Activated CD4-positive, CD25-positive, alpha-beta regulatory T cell treated with anti-CD3 and anti-CD28 coated beads, Interleukin-2, amount 50 U/mL, for 72 hours (primary cell): Measurements from ENCODE around the gene SMAD3.
"Not testable (repeated sequence)": the region's sequence is repeated elsewhere in the genome, so short reads cannot be mapped to it uniquely, and the experiment has no call there.

Source experiments
- DNase-seq: peaks from one replicate; pipeline ENCODE4 v3.0.0; 2021

Gene SMAD3

DNA sequence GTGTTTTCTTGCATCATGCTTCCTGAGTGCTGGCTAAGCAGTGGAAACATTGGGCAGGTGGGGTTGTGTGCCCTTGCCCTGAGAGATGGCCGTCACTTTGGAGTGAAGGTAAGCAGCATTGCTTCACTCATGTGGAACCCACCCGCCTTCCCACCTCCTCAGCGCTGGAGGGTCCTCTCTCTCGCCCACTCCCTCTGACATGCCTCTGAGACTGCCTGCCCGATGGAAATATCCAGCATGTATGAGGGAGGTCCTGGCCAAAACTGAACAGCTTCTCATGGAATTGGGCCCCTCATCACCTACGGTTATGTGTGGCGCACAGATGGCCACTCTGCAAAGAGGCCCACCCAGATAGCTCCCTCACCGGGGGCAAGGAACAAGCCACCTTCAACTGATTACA, 48.6 kb downstream of the SMAD3 start:
- DNase-seq = no peak

DNA sequence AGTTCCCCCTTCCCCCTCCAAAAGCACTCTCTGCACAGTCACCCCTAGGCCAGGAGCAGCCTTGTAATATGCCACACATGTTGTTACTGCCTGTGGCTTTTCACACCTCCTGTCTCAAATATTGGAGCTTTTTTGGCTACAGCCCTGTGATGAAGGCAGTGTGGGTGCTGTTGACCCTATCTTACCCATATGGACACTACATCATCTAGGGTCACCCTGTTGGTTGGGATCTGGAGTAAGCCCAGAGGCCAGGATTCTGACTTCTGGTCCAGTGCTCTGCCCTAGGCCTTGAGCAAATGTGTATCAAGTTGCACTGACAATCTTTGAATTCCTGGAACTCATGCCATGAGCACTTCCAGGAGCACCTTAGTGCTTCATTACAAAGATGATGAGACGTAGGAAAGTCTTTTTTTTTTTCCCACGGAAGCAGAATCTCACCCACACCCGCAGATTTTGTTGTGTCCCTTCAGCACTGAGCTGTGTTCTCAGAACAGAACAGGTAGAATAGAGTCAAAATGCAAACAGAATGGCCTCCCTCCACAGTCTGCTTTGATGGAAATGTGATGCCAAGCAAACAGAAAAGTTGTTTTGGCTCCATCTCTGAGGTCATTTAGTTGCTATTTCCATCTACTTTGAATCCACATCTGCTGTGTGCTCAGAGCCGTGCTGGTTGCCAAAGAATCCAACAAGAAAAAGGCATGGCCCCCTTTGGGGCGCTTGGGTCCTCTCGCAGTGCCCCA, 49.6 kb downstream of the SMAD3 start:
- no peak for DNase-seq

DNA sequence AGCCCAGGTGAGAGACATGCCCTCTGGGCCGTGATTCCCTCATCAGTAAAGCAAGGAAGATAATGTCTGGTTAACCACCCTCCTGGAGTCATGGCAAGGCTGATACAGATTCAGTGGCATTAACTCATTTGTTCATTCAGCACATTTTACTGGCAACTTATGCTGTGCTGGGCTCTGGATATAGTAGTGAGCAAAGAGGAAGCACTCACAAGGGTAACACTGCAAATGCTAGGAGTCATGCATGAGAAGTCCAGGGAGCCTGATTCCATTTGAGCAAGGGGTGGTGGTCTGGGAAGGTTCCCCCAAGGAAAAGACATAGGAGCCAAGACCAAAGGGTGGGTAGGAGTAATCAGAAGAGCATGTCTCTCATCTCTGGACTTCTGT, 50.2 kb downstream of the SMAD3 start:
- no peak for DNase-seq

DNA sequence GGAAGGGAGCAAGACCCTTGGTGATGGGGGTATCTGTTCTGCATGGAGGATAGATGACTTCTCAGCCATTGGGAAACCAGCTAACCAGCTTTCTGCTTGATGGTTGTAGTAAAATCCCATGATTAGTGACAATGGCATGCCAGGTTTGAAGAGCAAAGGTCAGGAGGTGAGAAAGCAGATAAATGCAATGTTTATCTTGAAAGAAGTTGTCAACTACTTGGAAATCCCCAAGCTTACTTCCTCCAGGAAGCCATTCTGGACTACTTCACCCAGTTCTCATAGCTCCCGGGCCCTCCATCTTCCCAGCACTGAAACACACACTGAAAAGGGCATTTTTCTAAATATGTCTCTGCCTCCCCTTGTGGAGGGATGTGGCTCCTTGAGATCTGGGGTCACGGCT, 51.3 kb downstream of the SMAD3 start:
- no peak for DNase-seq

DNA sequence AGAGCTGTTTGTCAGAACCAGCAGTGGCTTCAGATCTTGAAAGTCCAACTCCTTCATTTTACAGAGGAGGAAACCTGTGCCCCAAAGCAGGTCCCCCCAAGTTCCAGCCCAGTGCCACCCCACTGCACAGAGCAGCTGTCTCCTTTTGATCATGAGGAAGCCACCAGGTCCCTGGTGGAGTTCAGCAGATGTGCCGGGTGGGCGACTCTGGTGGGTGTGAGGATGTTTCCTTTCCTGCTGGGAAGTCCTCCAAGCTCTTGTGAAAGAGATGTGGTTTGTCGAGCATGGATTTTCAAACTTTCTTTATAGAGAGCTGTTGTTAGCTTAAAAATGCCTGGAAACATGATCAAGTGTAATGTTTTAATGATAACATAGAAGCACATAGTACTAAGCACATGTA, 52.0 kb downstream of the SMAD3 start:
- no peak for DNase-seq

DNA sequence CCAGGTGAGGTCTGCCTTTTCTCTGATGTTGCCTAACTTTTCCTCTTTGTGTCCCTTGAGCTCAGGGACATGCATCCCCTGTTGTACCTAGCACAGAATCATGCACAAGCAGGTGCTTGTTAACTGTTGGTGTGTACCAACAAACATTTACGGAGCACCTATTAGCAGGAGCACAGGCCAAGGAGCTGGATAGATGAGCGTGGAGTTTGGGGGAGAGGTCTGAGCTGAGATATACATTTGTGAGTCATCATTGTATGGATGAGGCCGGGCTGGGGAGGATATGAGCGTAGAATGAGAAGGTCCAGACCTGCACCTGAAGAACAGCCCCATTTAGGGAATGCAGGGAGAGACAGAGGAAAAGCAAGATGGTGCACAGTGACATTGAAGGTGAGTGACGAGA, 53.4 kb downstream of the SMAD3 start:
- DNase-seq = no peak

DNA sequence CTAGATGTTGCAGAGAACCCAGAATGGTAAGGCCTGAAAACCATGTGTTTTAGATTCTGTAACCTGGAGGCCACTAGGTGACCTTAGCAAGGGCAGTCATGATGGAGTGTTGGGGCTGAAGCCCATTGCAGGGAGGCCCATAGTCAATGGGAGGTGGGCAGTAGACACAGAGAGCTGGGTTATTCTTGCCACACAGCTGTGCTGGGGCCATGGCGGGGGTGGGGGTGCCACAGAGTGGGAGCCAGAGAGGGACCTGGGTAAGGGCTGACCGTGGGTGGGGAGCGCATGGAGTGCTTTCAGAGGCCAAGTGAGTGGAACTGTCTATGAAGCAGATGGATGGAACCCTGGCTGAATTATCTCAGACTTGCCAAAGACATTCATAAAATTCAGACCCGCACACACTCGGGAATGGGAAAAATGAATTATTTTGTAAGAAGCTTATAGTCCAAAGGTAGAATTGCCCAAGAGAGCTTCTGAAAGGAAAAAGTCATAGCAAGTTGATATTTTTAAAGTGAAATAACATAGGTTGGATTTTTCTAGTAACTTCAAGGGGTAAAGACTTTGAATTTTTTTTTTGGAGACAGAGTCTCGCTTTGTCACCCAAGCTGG, 53.9 kb downstream of the SMAD3 start:
- DNase-seq = no peak

DNA sequence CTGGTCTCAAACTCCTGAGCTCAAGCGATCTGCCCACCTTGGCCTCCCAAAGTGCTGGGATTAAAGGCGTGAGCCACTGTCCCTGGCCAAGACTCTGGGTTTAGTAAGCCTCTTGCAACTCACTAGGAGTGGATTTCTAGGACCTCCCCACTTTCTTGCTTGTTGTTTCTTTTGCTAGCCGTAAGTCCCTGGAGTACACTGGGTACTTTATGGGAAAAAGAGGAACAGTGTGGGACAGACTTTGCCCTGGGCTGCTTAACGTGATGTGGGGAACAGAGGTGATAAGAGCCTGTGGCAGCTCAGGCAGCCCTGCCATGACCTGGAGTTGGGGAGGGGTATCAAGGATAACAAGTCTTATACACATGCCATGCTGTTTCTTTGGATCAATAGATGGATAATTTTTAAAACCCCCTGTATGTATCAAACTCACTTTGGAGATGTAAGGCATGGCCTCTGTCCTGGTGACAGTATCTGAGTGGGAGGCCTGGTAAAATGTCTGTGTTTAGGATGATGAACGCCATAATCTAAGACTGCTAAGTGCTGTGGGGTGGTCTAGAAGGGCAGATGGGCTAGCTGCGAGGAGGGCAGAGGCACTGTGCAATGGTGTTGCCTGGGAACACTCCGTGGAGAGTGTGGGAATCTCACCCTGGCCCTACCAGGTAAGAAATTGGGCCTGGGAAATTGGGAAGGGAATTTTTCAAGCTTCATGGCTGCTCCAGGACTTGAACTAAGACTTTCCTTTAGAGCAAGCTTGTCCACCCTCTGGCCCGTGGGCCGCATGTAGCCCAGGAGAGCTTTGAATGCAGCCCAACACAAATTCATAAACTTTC, 54.8 kb downstream of the SMAD3 start:
- DNase-seq = no peak

DNA sequence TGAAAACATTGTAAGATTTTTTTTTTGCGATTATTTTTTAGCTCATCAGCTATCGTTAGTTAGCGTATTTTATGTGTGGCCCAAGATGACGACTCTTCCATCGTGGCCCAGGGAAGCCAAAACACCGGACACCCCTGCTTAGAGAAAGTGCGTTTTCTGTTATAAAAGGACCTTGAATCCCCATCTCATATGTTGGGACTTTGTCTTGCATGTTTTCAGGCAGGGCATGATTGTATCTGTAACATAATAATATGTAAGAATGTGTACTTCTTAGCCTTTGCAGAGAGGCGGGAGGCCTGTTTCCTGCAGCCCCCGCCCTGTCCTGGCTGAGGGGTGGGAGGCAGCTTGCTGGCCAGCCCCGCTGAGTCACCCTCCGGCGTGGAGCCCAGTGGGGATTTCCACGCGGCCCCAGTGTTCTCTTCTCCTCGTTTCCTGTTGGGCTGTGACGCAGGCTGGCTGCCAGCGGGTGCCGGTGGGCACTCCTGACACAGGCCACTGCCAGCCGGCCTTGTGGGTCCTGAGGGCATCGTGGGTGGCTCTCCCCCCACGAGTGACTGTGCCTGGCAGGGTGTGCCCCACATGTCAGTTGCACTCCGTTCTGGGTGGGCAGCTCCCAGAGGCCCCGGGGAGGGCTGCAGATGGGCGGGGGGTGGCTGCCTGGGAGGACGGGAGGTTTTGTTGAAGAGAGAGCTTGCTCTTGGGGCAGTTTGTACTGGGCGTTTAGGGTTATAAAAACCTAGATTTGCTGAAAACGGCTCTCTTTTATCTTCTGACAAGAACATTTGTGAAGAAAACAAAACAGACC, 55.6 kb downstream of the SMAD3 start:
- peak; percentile 85 for DNase-seq

DNA sequence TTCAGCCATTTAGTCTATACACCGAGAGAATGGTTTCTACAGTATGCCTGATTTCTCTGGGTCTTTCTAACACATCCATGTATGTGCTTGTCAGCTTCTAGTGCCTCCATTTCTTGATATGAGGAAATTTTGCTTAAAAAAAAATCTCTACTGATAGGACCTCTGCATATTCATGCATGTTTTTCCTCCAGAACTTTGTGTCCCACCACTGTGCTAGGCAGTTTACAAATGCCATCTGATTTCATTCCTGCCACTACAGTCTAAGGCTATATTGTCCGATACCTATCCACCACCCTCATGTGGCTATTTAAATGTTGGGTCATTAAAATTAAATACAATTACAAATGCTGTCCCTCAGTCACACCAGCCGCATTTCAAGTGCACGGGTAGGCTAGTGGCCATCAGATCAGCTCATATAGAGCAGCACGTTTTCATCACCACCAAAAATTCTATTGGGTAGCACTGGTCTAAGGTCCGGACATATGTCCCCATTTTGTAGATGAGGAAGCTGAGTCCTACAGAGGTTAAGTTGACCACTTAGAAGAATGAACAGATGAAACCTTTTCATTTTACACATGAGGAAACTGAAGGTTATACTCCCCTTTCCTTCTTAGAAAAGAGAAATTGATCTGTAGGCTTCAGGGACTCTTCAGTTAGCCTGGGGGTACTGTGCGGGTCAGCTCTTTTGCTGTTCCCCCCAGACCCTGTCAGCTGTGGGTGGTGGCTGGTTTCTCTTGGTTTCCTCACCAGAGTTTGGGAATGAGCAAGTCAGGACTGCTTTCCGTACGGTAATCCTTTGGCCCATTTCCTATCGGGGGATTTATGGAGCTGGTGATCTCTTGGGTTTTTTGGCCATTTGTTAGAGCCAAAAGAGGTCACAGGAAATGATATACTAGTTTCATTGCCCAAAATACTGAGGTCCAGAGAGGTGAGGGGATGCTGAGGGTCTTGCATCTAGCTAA, 56.5 kb downstream of the SMAD3 start:
- DNase-seq = no peak

DNA sequence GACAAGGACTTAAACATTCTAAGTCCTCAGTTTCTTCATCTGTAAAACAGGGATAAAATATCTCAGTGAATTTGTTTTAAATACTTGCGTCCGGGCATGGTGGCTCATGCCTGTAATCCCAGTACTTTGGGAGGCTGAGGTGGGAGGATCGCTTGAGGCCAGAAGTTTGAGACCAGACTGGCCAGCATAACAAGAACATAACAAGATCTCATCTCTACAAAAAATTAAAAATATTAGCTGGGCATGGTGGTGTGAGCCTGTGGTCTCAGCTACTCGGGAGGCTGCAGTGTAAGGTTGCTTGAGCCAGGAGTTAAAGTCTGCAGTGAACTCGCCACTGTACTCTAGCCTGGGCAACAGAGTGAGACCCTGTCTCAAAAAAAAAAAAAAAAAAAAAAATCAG, 57.4 kb downstream of the SMAD3 start:
- not testable (repeated sequence) for DNase-seq

DNA sequence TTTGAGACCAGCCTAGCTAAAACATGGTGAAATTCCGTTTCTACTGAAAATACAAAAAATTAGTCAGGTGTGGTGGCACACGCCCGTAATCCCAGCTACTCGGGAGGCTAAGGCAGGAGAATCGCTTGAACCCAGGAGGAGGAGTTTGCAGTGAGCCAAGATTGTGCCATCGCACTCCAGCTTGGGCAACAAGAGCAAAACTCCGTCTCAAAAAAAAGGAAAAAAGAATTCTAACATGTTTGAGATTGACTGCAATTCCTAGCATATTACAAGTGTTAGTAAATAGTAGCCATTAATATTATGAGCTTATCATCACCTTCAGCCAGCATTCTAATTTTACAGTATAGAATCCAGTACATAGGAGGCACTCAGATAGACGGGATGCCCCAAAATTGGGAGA, 57.9 kb downstream of the SMAD3 start:
- not testable (repeated sequence) for DNase-seq

DNA sequence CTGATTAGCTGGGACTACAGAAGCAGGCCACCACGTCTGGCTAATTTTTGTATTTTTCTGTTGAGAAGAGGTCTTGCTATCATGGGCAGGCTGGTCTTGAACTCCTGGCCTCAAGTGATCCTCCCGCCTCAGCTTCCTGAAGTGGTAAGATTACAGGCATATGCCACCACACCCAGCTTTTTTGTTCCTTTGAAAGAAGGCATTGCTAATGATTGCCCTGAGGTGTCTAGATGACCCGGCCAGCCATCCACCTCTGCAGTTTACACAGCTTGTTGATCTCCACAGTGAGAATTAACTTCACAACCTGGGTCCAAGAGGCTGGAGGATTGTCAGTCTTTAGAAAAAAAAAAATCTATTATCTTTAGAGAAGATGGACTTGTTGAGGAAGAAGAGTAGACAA, 58.7 kb downstream of the SMAD3 start:
- DNase-seq = no peak

DNA sequence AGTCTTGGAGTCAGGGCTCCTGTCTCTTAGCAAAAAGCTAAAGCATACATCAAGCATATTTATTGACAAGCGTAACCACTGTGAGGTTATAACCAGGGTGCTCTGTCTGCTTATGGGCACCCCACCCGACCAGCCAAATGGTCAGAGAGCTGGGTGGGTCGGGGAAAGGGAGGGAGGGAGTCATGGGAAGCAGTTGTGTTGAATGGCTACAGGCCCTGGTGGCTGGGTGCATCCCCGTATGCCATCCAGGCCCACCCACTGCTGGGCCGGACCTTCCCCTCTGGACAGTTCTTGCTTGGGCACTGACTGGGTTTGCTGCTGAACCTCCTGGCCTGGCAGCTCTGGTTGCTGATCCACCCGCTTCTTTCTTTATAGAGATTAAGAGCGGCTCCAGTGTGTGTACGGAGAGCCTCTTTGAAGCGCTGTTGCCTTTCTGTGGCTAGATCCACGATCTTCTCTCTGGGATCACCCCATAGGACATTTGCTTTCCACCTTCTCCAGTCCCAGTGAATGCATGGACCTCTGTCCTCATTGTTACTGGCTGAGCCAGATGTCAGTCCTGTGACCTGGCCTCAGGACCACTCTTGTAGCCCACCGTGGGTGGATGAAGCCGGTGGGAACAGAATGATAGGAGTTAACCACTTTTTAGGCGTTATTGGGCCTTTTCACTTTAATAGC, 59.6 kb downstream of the SMAD3 start:
- no peak for DNase-seq

DNA sequence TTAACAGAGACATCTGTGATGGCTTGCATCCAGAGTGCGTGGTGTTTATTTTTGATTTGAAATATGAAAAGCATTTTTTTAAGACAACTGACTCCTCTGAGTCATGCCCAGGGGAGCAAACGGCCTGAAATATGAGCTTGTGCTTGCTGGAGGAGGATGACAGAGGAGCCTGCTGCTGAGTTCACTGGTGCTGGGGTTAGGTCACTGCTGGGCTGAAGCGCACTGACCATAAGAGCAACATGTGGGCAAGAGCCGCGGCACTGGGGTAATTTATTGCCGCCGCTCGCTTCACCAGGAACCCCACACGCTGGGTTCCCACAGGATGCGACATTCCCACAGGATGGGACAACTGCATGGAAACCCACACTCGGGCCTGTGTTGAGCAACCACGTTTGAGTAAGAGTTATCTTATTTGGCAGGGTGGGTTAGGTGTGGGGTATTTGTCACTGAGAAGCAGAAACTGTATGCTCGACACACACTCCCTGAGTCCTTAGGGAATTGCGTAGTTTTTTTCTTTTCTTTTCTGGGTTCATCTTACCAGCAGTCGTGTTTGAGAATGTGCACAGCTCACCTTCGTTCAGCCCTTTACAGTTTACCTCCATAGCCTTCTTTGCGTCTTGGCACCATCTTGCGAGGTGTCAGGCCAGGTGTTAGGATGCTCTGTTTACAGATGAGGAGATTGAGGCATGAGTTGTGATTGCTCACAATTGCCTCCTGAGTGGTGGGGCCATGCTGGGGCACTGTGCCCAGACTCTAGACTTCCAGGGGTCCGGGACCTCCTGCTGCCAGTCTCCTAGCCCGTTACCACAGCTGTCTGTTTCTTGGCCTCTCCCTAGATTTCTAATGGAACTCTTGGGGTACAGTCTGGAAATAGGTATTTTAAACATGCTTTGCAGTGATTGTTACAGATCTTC, 60.4 kb downstream of the SMAD3 start:
- DNase-seq = peak; percentile 21

DNA sequence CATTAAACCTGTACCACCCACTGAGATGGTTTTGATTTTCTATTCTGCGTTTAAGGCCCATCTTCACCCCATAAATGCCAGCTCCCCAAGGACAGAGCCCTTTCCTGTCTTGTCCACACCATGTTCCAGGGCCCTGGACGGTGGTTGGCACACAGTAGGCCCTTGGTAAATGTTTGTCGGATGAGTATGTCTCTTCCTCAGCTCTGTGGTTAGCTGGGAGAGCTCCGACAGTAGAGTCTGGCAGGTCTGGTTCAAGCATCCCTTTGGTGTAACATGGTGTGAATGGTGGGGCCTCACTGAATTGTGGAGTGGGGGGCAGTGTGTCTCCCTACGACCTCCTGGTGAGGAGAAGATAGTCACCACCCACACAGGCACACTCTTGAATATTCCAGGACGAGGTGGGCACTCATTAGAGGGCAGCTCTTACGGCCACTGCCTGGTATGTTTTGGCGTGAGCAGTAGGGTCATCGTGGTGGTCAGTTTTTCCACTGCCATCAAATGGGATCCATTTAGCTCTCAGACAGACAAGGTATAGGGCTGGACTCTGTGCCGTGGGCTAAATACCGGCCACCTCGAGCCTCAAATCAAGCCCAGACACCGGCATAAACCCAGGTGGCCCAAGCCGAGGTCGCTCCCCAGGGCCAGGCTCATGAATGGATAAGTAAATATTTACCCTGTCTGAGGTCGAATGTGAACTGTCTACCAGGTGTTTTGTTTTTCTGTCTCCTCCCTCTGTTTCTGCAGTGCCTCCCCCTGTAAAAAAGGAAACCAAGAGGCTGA, 61.3 kb downstream of the SMAD3 start:
- peak; percentile 13 for DNase-seq

DNA sequence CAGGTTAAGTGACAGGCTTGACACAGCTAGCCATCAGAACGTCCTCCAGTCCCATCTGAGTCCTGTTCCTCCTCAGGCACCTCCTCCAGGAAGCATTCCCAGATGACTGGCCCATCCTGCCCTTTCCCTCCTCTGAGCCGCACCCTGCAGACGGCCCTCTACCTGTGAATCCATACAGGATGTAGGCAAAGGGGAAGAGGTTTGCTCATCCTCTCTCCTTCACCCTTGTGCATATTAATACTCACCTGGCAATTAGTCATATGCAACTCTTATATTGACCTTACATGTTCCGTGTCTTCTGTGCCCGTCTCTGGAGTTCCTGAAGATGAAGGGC, 61.9 kb downstream of the SMAD3 start:
- DNase-seq = peak; percentile 21

DNA sequence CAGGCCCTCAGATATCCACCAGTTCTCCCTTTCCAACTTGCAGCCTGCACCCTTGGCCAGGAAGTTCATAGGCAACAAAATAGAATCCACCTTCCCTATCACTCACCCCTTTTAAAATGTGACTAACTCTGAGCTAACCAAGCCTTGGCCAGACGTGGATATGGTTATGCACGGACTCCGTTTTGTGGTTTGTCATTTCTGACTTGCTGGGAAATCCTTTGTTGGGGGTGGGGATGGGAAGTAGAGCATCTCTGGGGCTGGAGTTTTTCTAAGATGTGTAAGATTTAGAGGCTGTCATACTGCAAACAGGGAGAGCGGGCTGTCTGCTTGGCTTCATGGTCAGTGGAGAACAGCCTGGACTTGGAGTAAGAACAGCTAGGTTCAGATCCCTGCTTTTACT, 62.6 kb downstream of the SMAD3 start:
- no peak for DNase-seq

DNA sequence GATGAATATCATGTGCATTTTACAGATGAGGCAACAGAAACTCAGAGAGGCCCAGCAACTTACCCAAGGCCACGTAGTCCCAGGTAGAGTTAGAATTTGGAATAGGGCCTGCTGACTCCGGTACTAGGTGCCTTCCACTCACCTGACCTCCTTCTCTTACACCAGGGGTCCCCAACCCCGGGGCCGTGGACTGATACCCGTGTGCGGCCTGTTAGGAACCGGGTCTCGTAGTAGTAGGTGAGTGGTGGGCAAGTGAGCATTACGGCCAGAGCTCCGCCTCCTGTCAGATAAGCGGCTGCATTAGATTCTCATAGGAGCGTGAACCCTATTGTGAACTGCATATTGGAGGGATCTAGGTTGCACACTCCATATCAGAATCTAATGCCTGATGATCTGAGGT, 64.8 kb downstream of the SMAD3 start:
- no peak for DNase-seq
